KBM-7 (cell line): ENCODE measurements around the gene SIVA1.
"Not testable (repeated sequence)": the region's sequence is repeated elsewhere in the genome, so short reads cannot be mapped to it uniquely, and the experiment has no call there.

ENCODE experiments used
- DNase-seq: peaks from one replicate; pipeline ENCODE4 v3.0.0-alpha.2; 2015
- in situ Hi-C: fragments of 300-500 bp; cut with MboI; formaldehyde crosslinking; loops from 2 replicates; pipeline ENCODE4 v1.14.3; 2020; ENCODE audit warnings: low sequenced_read_pairs, low pct_unique_long_range_greater_than_20kb, mixed read lengths

Gene SIVA1

DNA sequence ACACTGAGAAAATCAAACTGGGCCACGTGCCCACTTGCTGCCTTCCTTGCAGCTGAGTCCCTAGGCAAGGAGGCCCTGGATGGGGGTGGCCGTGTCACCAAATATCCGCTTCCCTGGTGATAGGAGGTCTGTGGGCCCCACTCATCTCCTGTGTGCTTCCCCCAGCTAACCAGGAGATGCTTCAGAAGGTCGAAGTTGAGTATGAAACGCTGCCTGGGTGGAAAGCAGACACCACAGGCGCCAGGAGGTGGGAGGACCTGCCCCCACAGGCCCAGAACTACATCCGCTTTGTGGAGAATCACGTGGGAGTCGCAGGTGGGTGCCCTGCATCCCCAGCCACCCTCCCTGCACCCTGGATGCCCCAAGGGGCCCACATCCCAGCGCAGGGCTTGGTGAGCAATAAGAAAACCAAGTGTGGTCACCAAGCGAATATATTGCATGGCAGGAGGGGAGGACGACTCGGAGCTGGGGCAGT is 6.8 kb upstream of the SIVA1 start:
- no peak for DNase-seq
- in situ Hi-C loops = no loop called here

DNA sequence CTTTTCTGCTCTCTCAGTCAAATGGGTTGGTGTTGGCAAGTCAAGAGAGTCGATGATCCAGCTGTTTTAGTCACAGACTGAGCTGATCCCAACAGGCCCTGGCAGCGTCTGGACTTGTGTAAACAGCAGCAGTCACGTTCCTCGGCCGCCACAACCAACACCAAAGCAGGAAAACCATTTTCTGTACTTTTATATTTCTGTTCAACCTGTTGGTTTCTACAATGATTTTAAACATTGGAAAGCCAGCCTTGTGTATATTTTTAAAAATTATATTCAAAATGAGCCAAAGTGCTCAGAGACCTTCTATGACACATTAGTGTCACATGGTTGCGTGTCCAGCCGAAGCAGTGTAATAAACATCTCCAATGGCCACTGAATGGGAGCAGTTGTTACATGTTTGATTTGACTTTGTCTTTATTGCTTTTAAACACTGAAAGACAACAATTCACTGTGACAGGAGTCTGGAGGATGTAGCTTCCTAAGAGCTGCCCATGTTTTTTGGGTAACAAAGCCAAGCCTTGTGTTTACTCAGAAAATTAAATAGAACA is 5.9 kb upstream of the SIVA1 start:
- in situ Hi-C loops = no loop called here
- DNase-seq = no peak

DNA sequence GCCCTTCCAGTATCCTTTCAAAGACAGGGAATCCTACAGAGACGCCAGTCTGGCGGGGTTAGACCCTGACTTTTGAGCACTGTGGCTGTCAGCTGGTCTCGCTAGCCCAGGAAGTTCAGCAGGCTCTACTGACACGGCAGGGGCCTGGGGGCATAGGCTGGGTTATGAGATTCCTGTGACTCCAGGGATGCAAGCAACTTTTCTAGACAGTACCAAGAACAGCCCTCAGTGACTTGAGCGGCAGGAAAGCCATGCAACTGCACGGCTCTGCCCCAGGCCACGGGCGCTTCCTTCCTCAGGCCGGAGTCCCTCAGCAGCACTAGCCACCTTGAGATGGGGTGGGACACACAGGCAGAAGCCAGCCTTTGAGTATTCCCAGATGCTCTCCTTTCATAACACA is 5.1 kb upstream of the SIVA1 start:
- in situ Hi-C loops = no loop called here
- DNase-seq = no peak

DNA sequence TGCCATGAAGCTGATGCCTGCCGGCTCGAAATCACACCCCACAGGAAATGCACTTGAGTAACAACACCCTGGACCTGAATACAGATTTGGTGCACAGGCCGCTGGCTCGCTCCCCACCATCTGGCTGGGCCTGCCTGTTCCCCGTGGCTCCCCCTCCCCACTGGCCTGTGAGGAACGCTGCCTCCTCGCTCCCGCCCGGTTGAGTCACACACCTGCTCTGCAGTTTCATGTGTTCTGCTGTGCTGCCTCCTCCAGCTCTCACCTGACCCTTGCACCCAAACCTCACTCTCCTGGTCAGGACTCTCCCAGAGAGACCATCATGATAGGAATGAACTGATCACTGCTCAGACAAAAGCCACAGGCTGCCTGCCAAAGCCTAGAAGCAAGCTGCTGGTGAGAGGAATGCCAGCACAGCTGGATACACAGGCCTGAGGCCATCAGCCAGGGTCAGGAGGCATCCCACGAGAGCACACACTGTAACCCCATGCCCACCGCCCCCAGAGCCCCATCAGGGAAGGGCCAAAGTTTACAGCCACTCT is 3.8 kb upstream of the SIVA1 start:
- no peak for DNase-seq
- in situ Hi-C loops = no loop called here

DNA sequence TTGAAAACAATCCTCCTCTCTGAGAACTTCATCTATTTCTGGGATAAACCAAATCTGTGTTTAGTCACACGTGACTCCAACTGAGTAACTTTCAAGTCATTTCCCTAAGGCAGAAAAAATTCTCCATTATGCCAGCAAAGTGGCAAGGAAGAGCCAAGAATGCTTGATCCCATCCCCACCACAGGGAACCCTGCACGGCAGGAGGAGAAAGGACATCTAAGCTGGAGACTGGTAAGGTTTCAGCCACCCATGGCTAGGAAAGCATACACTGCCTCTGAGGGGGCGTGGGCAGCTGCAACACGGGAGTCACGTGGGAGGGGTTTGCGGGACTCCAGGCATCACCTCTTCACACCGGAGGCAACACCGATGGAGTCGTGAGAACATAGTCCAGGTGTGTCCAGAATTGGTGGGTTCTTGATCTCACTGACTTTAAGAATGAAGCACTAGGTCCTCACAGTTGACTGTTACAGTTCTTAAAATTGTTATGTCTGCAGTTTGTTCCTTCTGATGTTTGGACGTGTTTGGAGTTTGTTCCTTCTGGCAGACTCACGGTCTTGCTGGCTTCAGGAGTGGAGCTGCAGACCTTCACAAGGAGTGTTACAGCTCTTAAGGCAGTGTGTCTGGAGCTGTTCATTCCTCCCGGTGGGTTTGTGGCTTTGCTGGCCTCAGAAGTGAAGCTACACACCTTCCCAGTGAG is 2.7 kb upstream of the SIVA1 start:
- in situ Hi-C loops = no loop called here
- DNase-seq = no peak

DNA sequence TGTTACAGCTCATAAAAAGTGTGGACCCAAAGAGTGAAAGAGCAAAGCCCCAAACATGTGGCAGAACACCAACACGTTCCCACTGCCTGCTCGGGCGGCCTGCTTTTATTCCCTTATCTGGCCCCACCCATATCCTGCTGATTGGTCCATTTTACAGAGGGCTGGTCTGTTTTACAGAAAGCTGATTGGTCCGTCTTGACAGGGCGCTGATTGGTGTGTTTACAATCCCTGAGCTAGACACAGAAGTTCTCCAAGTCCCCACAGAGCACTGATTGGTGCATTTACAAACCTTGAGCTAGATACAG is 2.2 kb upstream of the SIVA1 start:
- in situ Hi-C loops = not testable (repeated sequence)

DNA sequence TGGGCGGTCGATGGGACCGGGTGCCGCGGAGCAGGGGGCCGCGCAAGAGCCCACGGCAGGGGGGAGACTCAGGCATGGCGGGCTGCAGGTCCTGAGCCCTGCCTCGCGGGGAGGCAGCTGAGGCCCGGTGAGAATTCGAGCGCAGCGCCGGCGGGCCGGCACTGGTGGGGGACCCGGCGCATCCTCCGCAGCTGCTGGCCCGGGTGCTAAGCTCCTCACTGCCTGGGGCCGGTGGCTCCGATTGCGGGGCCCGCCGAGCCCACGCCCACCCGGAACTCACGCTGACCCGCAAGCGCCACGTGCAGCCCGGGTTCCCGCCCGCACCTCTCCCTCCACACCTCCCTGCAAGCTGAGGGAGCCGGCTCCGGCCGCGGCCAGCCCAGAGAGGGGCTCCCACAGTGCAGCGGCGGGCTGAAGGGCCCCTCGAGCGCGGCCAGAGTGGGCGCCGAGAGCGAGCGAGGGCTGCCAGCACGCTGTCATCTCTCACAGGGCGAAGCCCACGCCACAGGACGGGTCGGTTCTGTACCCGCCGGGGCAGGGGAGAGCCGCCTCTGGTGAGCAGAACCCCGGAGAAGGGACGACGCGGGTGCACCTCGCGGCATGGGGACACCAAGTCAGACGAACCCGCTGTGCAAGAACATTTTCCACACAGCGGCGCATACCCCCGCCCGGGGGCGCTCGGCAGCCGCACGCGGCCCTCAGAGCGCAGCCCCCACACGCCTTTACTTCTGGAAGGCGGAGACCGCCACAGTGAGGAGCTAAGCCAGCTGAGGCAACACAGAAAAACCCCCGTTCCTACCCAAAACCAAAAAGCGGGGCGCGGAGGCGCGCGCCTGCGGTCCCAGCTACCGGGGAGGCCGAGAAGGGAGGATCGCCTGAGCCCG is 1.2 kb upstream of the SIVA1 start:
- in situ Hi-C loops = no loop called here
- DNase-seq = no peak

More for the DNA sequence above, 2.2 kb upstream of the SIVA1 start:
- not testable (repeated sequence) for DNase-seq

DNA sequence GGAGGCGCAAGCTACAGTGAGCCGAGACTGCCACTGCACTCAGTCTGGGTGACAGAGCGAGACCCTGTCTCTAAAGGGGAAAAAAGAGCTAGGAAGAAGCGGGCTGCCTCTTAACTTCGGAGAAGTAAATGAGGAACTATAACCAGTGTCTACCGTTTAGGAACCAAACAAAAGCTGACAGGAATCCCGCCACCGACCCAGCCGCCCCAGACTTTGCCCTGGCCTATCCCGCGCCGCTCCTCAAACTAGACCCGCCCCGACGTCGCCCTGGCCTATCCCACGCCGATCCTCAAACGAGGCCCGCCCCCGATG is 568 bp upstream of the SIVA1 start:
- in situ Hi-C loops = no loop called here
- DNase-seq = no peak

DNA sequence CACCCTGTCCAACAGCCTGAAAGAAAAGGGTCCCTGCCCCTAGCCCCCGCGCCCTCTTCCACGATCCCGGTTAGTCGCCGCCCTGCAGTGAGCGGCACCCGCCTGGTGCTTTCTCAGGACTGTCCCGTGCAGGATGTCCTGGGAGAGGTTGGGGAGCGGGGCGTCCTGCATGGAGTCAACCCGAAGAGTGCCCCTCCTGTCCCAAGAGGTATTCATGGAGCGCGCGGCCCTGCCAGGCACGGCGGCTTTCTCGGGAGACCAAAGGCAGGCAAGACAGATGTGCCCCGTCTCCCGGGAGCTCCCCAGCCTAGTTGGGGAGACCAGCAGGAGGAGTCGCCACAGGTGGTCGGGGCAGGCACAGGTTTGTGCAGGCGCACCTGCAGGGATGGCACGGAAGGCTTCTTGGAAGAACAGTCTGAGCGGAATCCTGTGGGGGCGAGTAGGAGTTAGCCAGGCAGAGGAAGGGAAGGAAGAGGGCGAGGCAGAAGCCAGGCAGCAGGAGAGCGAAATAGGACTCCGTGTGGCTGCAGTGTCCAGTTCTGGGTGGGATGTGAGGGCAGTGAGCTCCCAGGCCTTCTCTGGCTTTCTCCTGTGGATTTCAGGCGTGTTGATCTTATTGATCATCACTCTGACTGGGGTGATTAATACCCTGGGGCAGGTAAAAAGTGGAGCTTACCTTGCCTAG is 723 bp downstream of the SIVA1 start:
- peak; percentile 15 for DNase-seq
- in situ Hi-C loops = no loop called here

DNA sequence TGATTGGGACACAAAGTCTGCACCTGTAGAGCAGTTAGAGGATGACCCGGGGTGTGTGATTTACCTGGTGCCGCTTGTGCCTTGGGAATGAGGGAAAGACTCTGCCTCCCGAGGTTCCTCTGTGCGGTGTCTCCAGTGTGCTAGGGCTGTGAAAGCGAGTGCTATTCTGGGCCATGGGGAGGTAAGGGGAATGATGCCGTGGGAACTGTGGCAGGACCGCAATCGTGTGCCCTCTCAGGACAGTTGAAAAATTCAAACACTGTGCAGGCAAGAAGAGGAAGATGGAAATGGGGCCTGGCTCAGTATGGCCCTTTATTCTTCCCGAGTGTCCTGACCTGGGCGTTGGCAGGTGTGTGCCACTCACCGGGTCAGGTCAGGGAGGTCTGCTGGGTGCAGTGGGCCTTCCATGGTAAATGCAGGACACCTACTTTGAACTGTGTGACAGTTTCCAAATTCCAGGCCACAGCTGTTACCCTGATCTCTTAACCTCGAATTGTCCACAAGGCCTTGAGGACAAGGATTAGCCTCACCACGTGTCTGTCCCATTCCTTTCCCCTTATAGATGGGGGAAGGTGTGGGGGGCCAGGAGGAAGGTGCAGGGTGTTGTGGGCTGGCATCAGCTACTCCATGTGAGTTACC is 1.4 kb downstream of the SIVA1 start:
- no peak for DNase-seq
- in situ Hi-C loops = no loop called here

DNA sequence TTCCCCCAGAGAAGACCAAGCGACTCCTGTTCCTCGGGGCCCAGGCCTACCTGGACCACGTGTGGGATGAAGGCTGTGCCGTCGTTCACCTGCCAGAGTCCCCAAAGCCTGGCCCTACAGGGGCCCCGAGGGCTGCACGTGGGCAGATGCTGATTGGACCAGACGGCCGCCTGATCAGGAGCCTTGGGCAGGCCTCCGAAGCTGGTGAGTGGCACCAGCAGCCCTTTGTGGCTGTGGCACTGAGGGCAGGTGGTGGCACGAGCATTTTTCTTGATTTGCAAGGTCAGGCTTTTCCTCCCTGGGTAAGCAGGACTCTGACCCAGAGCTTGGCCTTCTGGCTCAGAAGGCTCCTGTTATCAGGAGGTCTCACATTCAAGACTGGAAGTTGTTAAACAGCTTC is 2.7 kb downstream of the SIVA1 start:
- in situ Hi-C loops = no loop called here
- no peak for DNase-seq

DNA sequence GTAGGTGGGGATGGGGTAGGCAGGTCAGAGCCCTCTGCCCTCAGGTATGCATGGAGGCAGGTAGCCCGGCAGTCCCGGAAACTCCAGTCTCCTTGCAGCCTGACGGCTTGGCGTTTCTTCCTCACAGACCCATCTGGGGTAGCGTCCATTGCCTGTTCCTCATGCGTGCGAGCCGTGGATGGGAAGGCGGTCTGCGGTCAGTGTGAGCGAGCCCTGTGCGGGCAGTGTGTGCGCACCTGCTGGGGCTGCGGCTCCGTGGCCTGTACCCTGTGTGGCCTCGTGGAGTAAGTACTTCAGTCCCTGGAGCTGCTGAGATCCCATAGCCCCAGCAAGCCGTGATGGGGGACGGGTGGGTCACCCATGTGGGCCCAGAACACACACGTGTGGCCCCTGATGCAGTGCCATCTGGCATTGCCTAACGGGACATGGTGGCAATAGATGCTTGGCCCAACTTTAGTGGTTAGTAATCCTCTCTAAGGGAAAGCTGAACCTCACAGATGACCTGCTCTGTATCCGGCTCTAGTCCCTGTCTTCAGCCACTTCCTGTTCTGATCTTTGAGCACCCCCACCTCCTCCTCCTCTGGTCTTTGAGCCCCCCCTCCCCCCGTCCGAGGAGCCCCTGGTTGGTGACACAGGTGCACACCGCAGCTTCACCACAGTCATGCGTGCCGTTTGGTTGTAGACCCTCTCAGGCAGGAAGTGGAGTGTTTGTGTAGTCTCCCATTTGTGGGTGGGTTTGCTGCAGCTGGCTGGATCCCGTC is 3.7 kb downstream of the SIVA1 start:
- no peak for DNase-seq
- in situ Hi-C loops = no loop called here

DNA sequence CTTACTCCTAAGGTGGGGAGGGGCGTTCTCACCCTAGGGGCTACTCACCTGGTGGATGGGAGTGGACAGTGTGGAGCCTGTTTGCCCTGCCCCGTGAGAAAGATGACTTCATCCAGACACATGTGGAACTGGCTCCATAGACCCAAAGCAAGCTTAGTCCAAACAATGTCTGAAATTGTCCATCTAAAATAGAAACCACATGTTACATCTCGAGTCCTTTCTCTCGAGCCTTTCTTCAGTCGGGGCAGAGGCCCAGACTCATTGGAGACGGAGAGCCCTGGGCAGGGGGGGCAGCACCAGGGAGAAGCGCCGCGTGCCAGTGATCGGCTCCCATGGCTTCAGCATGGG is 4.3 kb downstream of the SIVA1 start:
- in situ Hi-C loops = no loop called here
- DNase-seq = no peak

DNA sequence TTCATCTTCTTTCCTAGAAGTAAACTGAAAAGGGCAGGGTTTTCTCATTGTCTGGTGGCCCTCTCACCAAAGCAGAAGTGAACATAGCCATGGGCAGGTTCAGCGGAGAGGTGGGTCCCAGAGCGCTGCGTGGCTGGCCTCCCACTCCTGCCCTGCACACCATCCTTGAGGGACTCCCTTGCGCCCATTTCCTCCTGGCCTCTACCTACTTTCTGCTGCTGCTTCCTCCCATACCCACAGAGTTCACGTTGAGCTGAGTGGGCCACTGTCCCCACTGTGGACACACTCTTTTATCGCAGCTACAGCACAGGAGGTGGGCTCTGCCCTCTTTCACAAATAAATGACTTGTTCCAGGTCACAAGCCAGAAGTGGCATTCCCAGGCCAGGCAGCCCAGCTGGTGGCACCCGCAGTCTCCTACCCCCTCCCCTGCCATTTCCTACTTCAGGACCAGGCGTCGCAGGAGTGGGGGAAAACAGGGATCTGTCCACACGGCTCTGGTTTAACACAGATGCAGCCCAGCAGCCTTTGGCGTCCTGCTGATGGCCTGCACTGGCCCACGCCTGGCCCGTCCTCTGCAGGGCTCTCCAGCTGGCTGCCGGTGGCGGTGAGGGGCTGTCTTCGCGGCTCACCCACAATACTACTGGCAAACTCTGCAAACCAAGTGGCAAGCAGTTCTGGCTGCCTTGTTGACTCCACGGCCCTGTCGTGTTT is 4.9 kb downstream of the SIVA1 start:
- no peak for DNase-seq
- in situ Hi-C loops = no loop called here

DNA sequence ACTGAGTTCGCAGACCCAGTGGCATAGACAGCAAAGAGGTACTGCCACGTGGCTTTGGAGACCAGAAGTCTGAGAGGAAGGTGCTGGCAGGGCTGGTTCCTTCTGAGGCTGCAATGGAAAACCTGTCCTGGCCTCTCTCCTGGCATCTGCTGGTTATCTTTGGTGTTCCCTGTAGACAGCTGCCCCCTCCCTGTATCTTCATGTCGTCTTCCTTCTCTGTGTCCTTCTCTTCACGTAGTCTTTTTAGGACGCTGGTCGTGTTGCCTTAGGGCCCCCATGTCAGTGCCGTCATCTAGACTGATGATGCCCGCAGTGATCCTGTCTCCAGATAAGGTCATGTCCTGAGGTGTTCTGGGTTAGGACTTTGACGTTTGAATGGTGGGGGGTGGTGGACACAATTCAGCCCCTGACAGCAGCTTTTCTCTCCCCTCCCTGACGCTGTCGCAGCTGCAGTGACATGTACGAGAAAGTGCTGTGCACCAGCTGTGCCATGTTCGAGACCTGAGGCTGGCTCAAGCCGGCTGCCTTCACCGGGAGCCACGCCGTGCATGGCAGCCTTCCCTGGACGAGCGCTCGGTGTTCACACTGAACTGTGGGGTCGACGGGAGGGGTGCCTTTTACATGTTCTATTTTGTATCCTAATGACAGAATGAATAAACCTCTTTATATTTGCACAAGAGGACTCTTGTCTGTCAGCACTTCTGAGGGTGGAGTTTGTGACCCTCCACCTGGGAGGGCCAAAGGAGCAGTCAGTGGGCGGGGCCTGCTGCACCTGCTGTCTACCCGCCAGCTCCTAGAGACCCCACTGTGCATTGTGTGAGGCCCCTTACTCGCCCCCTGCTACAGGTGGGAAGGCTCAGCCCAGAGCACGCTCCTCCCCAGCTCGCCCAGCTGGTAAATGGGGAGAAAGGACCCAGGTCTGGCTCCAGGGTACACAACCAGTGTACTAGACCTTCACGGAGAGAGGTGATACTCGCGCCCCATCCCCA is 6.3 kb downstream of the SIVA1 start:
- DNase-seq = no peak
- in situ Hi-C loops = no loop called here

DNA sequence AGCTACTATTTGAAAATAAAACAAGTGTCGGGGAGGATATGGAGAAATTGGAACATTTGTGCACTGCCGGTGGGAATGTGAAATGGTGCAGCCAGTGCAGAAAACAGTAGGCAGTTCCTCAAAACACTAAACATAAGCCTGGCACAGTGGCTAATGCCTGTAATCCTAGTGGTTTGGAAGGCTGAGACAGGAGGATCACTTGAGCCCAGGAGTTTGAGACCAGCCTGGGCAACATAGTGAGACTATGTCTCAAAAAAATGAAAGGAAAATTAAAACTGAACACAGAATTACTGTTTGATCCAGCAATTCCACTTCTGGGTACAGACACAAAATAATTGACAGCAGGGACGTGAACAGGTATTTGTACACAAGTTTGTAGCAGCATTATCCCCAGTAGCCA is 12.6 kb downstream of the SIVA1 start:
- in situ Hi-C loops = no loop called here

DNA sequence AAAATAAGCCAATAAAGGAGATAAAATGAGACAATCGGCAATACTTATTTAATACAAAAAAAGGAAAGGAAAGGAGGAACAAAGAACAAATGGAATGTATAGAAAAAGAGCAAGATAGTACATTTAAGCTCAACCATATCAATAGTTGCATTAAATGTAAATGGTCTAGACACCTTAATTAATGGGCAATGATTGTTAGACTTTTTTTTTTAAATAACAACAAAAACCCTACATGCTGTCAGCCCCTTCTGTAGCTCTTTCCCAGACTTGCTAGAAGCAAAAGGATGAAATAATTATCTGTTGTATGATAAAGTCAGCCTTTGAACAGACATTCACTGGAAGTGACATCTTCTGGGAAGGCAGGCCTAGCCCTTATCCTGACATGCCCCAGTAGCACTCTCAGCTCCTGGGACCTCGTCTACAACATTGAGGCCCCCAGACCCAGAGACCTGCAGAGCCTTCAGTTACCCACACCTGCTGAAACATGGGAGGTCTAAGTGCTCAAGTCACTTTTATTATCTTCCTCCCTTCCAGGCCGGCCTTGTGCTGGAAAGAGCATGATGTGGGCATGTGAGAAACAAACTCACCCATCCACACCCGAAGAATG is 13.4 kb downstream of the SIVA1 start:
- in situ Hi-C loops = no loop called here
- DNase-seq = no peak

More for the DNA sequence above, 12.6 kb downstream of the SIVA1 start:
- DNase-seq = no peak
